OCI-LY1 (cell line): Measurements from ENCODE around the gene PTPN11.
"Not testable (repeated sequence)": the region's sequence is repeated elsewhere in the genome, so short reads cannot be mapped to it uniquely, and the experiment has no call there.

ENCODE experiments used
- H2AFZ ChIP-seq: fragments of 200-600 bp; sonication (generic), shearing (Covaris generic); 2 replicates; pipeline ENCODE4 v1.6.0; 2014; ENCODE audit warnings: antibody characterized with exemption, mild to moderate bottlenecking, low read length
- H3F3A ChIP-seq: fragments of 200-600 bp; sonication (generic), shearing (Covaris generic); 2 replicates; pipeline ENCODE4 v1.6.0; 2014; ENCODE audit warnings: mild to moderate bottlenecking, antibody characterized with exemption, low read length, moderate library complexity; ENCODE audit not compliant: insufficient read depth
- H3K27ac ChIP-seq: fragments of 200-600 bp; sonication (generic); 2 replicates; pipeline ENCODE4 v1.5.1; 2014; ENCODE audit warnings: low read length, mixed run types, mild to moderate bottlenecking, low read depth; ENCODE audit not compliant: poor library complexity, severe bottlenecking
- H3K27me3 ChIP-seq: fragments of 200-600 bp; sonication (generic); 2 replicates; pipeline ENCODE4 v1.6.0; 2014; ENCODE audit warnings: antibody characterized with exemption, mild to moderate bottlenecking, low read length, moderate library complexity; ENCODE audit not compliant: insufficient read depth
- H3K36me3 ChIP-seq: fragments of 200-600 bp; sonication (generic); 2 replicates; pipeline ENCODE4 v1.6.1; 2014; ENCODE audit warnings: mild to moderate bottlenecking, antibody characterized with exemption, low read length, moderate library complexity, mixed read lengths; ENCODE audit not compliant: insufficient read depth
- H3K4me1 ChIP-seq: fragments of 200-600 bp; sonication (generic); 2 replicates; pipeline ENCODE4 v1.5.1; 2014; ENCODE audit warnings: mild to moderate bottlenecking, low read length, moderate library complexity; ENCODE audit not compliant: insufficient read depth, severe bottlenecking
- H3K4me2 ChIP-seq: fragments of 200-600 bp; sonication (generic), shearing (Covaris generic); 2 replicates; pipeline ENCODE4 v1.6.1; 2014; ENCODE audit warnings: low read length
- H3K4me3 ChIP-seq: fragments of 200-600 bp; sonication (generic); 2 replicates; pipeline ENCODE4 v1.5.1; 2014; ENCODE audit warnings: low read length, low read depth, mild to moderate bottlenecking, mixed read lengths; ENCODE audit not compliant: poor library complexity, severe bottlenecking
- H3K79me2 ChIP-seq: fragments of 200-600 bp; shearing (Covaris generic); 2 replicates; pipeline ENCODE4 v1.6.1; 2016; ENCODE audit warnings: mixed run types, low read length, mixed read lengths; ENCODE audit not compliant: insufficient read depth
- H3K9ac ChIP-seq: fragments of 200-600 bp; sonication (generic), shearing (Covaris generic); 2 replicates; pipeline ENCODE4 v1.6.1; 2014; ENCODE audit warnings: mild to moderate bottlenecking, low read length, mixed read lengths
- H3K9me2 ChIP-seq: fragments of 200-600 bp; sonication (generic), shearing (Covaris generic); 2 replicates; pipeline ENCODE4 v1.6.1; 2014; ENCODE audit warnings: low read depth, mild to moderate bottlenecking, low read length, mixed read lengths
- H3K9me3 ChIP-seq: fragments of 200-600 bp; shearing (Covaris generic); 2 replicates; pipeline ENCODE4 v1.6.1; 2014; ENCODE audit warnings: low read length, mixed read lengths
- H4K20me1 ChIP-seq: fragments of 200-600 bp; sonication (generic), shearing (Covaris generic); 2 replicates; pipeline ENCODE4 v1.6.0; 2016; ENCODE audit warnings: mild to moderate bottlenecking, low read length; ENCODE audit not compliant: insufficient read depth
- CTCF ChIP-seq: fragments of 200-600 bp; sonication (generic), shearing (Covaris generic); IDR thresholded peaks from 2 replicates; pipeline ENCODE4 v1.5.1; 2017; ENCODE audit warnings: mild to moderate bottlenecking, antibody characterized with exemption, low read length, moderate library complexity, mixed read lengths
- EZH2 ChIP-seq: fragments of 200-600 bp; sonication (generic), shearing (Covaris generic); IDR thresholded peaks from 2 replicates; pipeline ENCODE4 v1.8.0; 2017; ENCODE audit warnings: borderline replicate concordance, mixed run types, mild to moderate bottlenecking, antibody characterized with exemption, low read length, moderate library complexity, mixed read lengths

Gene PTPN11

GRCh38 chr12:112430929-112431328, 12.2 kb downstream of the PTPN11 start:
- H3K4me3 ChIP-seq, result no peak overlapping the region
- peak overlapping the region; percentile 44 for H3K27ac ChIP-seq
- no peak overlapping the region for H3K9ac ChIP-seq
- peaks cover 15% of the 10 kb centered on the region for H3K4me1 ChIP-seq
- H2AFZ ChIP-seq, result no peak overlapping the region
- H4K20me1 ChIP-seq, result no peaks in the 10 kb centered on the region
- H3K9me3 ChIP-seq, result no peaks in the 10 kb centered on the region
- no peaks in the 10 kb centered on the region for H3K9me2 ChIP-seq
- peaks cover 1% of the 10 kb centered on the region for H3K36me3 ChIP-seq
- TF ChIP-seq EZH2 (no peak), CTCF (no peak)
- H3K27me3 ChIP-seq, result no peaks in the 10 kb centered on the region
- peaks cover 44% of the 10 kb centered on the region for H3K79me2 ChIP-seq
- no peak overlapping the region for H3K4me2 ChIP-seq
- H3F3A ChIP-seq, result no peaks in the 10 kb centered on the region

GRCh38 chr12:112431965-112432364, 13.2 kb downstream of the PTPN11 start:
- Histone ChIP-seq H3K4me3 (no peak overlapping the region), H3K4me1 (peaks cover 15% of the 10 kb centered on the region), H3K27ac (peak overlapping the region; percentile 44), H2AFZ (no peak overlapping the region), H3K4me2 (no peak overlapping the region), H3K9me3 (no peaks in the 10 kb centered on the region), H3K27me3 (no peaks in the 10 kb centered on the region), H4K20me1 (no peaks in the 10 kb centered on the region), H3K9ac (no peak overlapping the region), H3K79me2 (peaks cover 44% of the 10 kb centered on the region), H3K36me3 (no peaks in the 10 kb centered on the region; the same call in none of the 2 replicates), H3F3A (no peaks in the 10 kb centered on the region), H3K9me2 (no peaks in the 10 kb centered on the region)
- TF ChIP-seq CTCF, result no peak
- no peak for TF ChIP-seq EZH2

GRCh38 chr12:112433551-112433950, 14.8 kb downstream of the PTPN11 start:
- H2AFZ ChIP-seq, result no peak overlapping the region
- peaks cover 15% of the 10 kb centered on the region for H3K4me1 ChIP-seq
- no peak overlapping the region for H3K9ac ChIP-seq
- no peak for TF ChIP-seq EZH2
- TF ChIP-seq CTCF, result no peak
- peaks cover 42% of the 10 kb centered on the region for H3K79me2 ChIP-seq
- no peaks in the 10 kb centered on the region for H3K27me3 ChIP-seq
- H3K9me2 ChIP-seq, result no peaks in the 10 kb centered on the region
- no peaks in the 10 kb centered on the region for H4K20me1 ChIP-seq
- no peak overlapping the region for H3K4me2 ChIP-seq
- no peaks in the 10 kb centered on the region; the same call in 1 of the 2 replicates for H3K36me3 ChIP-seq
- H3K9me3 ChIP-seq, result no peaks in the 10 kb centered on the region
- H3F3A ChIP-seq, result no peaks in the 10 kb centered on the region
- no peak overlapping the region for H3K4me3 ChIP-seq
- H3K27ac ChIP-seq, result no peak overlapping the region

- not testable (repeated sequence) for H3K27ac ChIP-seq, H3K4me3 ChIP-seq, H4K20me1 ChIP-seq, H2AFZ ChIP-seq, H3K9me3 ChIP-seq, H3K27me3 ChIP-seq, H3K9me2 ChIP-seq, H3K4me2 ChIP-seq, H3F3A ChIP-seq, H3K36me3 ChIP-seq, H3K4me1 ChIP-seq, H3K9ac ChIP-seq
- H3K79me2 ChIP-seq, result peaks cover 49% of the 10 kb centered on the region
These were observed 19.9 kb downstream of the PTPN11 start for GRCh38 chr12:112438645-112439044.
